NCI-H2081 (cell line): Measurements from ENCODE around the gene ST14.

ENCODE experiments used
- DNase-seq, 2 experiments: peaks; one replicate each; lab custom pipeline; 2025; lab: John Stamatoyannopoulos, UW

The ST14 gene

DNA sequence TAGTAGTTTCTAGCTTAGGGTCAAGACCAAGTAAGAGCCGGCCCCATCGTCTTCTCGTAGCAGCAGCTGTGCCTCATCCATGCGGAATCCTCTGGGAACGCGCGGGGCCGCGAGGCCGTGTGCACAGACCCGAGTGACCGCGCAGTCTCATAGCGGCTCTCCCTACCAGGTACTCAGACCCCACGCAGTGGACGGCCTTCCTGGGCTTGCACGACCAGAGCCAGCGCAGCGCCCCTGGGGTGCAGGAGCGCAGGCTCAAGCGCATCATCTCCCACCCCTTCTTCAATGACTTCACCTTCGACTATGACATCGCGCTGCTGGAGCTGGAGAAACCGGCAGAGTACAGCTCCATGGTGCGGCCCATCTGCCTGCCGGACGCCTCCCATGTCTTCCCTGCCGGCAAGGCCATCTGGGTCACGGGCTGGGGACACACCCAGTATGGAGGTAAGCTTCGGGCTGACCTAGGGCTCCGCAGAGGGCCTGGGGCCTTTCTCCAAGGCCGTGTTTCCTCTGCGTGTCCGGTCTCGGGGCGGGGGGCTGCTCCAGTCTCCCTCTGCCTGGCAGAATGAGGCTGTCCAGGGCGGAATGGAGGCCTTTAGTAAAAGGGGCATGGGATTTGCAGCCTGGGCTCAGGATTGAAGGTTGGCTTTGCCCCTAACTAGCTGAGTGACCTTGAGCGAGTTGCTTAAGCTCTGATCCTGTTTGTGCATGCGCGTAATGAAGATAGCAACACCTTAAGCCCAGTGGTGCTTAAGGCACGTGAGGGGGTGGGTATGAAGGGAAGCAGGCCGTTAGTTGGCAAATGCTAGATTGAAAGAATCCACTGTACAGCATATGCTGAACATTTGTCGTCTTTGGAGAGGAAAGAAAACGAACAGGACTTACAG, 48.9 kb downstream of the ST14 start:
- DNase-seq: no peak

DNA sequence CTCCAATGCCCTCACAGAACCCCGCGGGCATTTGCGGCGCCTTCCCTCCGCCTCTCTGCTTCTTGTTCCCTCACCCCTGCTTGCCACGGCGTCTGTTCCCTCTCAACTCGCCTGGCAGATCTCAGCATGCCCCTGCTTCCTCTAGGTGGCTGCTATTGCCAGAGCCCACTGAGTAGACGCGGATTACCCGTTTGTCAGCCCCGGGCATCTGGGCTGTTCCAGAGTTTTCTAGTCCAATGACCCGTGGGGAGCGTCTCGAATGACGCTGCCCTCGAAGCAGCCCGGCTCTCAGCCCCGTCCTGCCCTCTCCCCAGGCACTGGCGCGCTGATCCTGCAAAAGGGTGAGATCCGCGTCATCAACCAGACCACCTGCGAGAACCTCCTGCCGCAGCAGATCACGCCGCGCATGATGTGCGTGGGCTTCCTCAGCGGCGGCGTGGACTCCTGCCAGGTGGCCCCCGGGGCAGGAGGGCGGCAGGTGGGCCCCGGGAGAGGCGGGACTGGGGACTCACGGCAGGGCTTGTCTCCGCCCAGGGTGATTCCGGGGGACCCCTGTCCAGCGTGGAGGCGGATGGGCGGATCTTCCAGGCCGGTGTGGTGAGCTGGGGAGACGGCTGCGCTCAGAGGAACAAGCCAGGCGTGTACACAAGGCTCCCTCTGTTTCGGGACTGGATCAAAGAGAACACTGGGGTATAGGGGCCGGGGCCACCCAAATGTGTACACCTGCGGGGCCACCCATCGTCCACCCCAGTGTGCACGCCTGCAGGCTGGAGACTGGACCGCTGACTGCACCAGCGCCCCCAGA, 49.7 kb downstream of the ST14 start:
- no peak for DNase-seq

DNA sequence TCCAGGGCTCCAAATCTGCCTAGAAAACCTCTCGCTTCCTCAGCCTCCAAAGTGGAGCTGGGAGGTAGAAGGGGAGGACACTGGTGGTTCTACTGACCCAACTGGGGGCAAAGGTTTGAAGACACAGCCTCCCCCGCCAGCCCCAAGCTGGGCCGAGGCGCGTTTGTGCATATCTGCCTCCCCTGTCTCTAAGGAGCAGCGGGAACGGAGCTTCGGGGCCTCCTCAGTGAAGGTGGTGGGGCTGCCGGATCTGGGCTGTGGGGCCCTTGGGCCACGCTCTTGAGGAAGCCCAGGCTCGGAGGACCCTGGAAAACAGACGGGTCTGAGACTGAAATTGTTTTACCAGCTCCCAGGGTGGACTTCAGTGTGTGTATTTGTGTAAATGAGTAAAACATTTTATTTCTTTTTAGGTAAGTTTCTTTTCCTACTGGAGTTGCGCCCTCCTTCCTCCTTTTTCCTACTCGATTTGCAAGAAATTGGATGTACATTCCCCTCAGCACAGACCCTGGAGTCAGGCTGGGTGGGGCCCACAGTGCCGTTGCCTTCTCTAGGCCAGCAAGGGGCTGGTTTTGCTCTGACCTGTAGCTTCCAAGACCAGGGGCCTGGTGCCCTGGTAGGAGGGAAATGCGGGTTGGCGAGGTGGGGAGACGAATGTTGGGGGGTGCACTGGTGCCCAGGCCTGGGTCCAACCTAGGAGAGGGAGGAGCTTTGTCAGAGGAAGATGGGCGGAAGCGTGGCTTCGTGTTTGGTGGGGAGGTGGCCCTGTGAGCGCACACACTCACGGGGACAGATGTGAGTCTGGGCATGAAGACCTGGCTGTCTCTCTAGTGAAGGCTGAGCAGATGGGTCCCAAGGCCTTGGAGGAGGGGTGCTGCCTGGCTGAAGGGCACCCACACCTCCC, 50.6 kb downstream of the ST14 start:
- DNase-seq: no peak

DNA sequence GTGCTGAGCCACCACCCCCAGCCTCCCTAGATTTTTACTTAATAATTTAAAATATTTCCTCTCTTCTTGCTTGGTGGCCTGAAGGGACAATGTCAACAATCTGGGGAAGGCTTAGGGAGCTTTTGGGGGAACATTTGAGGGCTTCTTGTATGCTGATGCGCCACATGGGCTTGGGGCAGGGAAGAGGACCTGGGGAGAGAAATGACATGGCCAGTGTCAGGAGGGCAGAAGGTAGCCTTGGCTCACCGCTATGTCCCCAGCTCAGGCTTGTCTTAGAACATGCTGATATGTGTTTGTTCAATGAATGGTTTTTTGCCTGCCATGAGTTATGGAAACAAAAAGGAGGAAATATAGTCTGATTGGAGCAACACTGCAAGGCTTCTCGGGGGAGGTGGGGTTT, 51.6 kb downstream of the ST14 start:
- no peak for DNase-seq

DNA sequence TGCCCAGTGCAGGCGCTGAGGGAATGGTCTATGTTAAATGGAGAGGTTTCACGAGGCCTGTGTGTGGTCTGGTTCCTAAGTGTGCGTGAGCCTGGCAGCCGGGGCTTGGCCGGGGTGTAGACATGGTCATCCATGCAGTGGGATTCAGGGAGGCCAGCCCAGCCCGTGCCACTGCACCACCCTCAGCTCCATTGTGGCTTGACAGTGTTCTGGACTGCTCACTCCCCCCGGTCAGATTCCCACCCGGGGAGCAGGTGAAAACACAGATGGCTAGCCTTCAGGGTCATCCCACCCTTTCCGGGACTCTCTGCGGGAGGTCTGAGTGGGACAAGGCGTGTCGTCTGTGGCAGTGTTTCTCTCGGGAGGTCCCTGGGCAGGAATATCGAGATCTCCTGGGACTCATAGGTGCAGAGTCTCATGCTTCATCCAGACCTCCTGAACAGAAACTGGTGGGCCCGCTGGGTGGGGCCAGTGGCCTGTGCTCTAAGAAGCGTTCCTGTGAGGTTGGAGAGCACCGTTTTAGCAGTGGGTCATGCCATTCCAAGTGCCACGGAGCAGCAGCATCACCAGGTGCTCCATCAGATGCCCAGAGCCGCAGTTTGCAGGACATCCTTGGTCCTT, 52.3 kb downstream of the ST14 start:
- DNase-seq: no peak

DNA sequence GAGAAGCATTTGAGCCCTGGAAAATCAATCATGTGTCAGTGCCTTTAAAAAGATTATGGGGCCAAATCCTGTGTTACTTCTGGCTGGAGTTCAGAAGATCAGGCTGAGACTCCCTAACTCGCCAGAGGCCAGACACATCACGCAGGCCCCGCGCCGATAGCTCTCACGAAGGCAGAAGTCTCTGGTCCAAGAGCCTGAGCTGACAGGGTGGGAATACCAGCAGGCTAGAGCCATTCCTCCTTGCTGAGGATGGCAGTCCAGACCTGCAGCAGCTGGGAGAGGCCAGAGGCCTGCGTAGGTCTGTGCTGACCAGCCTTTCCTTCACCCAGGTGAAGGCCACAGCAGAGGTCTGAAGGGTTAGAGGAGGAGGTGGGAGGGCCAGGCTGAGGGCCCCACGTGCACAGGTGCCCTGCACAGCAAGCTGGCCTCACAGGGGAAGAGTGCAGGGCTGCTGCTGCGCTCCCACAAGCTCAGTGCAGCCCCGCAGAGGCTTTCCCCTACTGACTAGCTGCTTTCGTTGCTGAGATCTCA, 52.9 kb downstream of the ST14 start:
- DNase-seq: no peak

DNA sequence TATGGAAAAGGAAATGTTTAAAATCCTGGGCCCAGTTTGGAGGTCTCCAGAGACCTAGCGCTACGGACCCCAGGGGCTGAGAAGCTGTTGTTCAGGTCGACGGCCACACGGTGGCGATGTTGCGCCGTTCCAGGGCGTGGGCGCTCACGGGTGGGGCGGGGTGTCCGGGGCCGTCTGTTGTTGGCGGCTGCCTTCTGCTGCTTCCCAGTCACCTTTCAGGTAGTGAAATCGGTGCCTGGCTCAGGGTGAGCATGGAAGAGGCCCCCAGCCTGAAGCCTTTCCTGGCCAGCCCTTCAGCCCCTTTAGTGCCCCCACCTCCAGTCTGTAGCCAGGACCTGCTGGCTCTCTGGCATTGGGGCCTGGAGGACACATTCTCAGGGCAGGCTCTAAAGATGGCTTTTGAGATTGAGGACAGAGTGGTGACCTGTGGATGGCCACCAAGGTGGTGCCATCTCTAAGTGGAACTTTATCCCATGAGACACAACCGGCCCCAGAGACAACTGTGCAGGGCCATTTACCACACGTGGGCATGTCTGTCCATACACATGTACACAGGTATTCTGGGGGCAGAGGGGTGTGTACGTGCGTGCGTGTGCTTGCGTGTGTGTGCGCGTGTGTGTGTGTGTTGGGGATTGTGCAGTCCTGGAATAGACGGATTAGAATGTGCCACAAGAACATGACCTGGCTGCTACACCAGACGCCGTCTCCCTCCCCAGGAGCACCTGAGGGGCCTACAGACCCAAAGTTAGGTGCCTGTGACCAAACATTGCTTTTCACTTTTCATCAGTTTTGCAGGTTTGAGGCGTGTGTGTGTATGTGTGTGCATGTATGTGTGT, 53.8 kb downstream of the ST14 start:
- DNase-seq: peak; percentile 48 to 56

DNA sequence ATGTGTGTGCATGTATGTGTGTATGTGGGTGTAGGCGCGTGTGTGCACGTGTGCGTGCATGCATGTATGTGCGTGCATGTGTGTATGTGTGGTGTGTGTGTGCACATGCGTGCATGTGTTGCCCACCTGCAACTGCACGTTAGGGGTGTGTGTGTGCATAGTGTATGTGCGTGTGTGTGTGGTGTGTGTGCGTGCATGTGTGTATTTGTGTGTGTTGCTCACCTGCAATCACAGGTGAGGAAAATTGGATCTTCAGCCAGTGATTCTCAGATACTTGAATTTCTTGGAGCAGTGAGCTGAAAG, 54.3 kb downstream of the ST14 start:
- no peak for DNase-seq

DNA sequence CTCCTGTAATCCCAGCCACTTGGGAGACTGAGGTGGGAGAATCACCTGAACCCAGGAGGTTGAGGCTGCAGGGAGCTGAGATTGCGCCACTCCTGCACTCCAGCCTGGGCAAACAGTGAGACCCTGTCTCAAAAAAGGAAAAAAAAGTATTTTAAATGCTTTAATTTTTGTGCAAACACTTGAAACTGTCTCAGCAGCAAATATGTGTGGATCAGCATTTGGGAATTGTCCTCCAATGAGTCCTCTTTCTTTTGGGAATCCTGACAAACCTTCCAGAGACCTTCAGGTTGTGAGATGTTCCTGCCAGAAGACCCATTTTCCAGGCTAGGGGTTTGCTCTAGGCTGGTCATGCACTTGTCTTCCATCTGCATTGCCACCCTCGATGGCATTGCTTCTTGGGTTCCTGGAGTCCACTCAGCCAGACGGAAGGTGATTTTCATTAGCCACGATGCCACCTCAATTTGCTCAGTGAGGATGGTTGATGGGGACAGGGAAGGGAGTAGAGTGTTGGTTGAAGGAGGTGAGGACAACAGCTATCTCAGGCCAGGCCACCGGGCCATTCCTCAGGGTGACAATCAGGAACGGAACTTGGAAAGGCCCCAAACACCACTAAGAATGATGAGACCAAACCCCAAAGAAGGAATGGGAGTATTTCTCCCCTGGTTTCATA, 55.4 kb downstream of the ST14 start:
- no peak for DNase-seq

DNA sequence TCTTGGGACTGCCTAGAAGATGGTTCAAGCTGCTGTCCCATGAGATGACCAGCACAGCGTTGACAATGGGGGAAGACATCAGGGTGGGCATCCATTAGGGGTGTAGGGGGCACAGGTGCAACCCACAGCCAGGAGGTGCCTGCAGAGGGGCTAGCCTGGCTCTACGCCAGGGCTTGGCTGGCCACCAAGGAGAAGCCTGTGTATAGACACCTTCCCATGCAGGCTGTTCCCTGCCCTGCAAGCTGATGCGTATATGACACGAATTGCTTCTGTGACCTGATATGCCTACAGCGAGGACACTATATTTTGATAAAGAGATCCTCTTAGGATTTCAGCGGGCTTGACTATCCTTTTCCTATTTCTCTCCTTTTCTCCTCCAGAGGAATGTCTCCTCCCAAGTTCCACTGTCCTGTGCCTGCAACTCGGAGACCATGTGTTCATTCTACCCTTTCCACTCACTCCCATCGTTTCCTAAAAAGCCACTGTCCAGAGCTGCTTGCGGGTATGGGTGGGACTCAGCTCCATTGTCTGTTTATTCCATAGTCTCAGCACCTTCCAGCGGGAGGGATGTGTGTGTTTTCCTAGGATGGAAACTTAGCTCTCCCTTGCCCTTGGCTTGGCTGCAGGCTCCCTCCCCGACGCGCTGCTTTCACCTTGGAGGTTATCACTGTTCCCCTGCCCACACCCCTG, 56.1 kb downstream of the ST14 start:
- no peak for DNase-seq

DNA sequence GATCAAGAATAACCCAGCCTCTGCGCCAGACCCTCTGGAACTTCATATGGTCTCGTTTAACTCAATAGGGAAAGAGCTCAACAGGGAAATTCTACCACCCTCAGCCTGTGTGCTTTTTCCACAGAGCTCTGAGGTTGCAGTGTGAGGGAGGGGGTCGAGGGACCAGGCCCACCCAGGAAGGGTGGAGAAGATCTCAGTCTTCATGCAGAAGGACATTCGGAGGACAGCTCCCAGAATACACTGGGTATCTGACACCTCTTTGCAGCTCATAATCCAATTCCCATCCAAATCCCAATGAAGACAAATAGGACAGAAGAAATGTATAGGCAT, 56.6 kb downstream of the ST14 start:
- no peak for DNase-seq

DNA sequence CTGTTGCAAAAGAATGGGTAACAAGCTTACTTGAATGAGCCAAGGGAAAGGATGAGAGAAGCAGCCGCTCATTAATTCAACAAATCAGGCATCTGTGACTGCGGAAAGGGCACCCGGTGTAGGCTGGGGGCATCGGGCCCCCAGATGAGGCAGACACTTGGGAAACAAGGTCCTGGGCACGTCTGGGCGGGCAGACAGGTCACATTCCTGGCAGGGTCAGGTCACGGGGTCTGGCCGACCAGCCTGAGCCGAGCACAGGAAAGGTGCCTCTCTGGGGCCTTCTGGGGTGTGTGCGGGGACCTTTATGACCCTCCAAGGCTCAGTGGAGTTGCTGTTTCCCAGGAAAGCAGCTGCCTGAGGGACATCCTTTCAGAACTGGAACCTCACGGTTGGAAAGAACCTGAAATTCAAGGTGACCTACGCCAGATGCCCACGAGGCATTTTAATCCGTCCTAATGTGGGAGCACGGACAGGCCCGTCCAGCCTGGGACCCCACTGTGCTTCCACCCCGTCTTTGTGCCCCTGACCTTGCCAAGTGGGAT, 57.1 kb downstream of the ST14 start:
- DNase-seq: no peak

DNA sequence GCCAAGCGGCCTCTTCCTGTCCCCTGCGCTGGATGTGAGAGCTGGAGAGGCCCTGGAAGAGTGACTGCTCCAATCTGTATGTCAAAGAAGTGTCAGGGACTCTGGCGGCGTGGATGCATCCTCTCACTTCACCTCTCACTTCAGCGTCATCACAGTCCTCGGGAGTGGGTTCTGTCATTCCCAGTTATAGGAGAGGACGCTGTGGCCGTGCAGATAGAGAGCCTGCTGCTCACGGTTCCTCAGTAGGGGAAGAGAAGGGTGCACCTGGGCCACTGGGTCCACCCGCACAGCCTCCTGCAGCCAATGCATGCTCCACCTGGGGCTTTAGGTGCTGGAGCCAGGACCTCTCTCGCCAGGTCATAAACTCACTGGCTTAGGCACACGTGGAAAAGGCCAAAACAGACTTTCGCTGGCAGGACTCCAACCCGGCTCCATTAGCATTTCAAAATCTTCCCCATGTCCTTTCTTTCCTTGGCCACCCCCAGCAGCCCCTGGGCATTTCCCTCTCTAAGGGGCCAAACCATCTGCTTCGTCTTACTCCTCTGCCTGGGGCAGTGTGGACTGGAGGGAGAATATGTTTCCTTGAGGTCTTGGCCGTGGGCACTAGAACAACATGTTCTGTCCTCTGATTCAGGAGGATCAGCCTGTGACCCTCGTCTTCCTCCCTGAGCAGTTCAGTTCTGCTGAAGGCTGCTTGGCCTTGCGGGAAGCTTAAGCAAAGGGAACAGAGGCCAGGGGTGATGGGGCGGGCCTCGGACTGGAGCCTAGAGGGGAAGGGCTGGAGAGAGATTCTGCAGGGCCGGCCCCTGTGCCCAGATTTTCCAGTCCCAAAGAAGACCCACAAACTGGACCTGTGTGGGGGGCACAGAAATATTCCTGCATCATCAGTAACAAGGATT, 57.8 kb downstream of the ST14 start:
- no peak for DNase-seq

DNA sequence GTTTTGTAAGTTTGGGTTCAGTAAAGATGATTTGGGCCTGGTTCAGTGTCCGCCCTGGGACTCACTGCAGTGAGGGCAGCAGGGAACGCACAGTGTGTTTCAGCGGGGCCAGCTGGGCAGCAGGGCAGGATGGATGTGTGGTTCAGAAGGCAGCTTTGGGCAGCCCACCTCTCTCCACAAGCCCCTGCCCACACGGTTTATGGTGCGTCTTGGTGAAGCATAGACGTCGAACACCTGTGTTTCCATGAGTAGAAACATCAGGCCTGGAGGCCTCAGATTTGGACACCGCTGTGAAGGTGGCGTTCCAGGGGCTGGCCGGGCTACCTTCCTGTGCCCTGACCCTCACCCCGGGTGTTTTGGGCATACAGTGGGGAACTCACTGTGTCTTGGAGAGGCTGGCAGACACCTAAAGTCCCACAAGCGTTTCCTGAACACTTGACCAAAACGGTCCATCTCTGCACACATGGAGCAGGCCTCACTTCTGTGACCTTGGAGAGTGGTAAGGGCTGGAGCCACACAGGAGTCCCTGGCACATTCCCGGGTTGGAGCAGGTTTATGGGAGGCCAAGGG, 59.0 kb downstream of the ST14 start:
- DNase-seq: no peak

DNA sequence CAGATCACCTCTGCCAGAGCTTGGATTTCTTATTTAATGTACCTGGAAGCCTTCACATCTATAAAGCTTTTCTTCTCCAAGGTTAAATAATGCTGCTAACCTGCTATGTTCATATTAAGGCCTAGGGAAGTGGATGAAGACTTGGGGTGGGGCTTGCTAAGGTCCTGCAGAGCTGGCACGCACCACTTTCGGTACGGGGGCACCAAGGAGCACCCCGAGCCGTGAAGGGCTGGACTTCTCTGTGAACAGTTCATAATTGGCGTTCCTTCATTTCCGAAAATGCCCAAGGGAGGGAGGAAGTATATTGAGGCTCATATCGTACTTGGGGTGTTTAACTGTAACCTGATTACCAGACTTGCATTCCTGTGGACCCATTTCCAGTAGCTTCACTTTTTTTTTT, 59.6 kb downstream of the ST14 start:
- no peak for DNase-seq

DNA sequence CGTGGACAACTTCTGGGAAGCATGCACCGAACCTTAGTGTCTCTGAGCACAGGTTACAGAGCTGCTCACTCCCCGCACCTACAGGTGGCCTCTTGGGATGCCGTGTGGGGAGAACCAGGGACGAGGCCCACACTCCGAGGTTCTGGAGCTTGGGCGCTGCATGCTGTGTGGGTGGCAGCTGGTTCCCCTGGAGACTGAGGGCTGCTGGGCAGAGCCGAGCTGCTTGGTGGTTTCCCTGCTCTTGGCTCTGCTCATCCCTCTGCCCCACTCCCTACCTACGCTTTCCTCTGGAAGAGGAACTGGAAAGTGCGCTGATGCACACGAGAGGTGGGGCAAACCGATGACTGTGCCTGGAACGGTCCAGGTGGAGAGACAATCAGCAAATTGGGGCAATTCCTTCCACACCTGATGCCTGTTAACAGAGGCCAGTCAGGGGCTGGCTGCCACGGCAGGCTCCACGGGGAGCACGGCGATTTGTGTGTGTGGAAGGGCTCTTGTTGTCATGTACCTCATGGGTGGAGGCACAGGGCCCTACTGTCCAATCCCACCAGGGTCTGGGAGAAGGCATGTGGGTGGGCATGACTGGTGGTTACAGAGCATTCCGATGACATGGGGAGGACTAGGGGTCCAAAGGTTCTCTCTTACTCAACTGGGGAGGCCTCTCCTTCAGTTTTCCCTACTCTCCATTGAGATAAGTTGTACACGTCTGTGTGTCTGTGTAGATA, 60.9 kb downstream of the ST14 start:
- DNase-seq: no peak

DNA sequence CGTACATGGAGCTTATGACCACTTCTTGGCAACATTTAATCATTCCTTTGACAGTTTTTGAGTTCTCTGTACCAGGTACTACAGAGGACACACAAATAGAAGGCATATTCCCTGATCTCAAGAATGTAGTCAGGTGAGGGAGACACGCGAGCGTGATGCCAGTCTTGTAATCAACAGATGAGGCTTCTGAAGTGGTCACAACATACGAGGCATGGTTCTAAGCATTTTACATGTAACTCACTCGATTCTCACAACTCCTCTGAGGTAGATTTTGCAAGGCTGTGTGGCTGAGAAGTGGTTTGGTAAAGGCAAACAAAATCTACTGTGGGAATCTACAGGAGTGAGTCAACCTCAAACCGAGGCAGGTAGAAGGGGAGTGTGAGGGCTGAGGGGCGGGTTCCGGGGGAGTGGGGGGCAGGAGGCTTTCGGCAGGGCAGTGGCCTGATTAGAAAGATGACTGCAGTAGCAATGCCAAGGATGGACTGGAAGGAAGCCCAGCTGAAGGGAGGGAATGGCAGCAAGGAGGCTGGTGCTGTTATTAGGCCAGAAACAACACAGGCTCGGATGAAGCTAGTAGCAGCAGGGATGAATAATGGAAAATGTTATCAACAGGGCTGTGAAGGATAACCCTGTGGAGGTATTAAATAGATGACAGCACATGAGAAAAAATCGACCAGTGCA, 63.8 kb downstream of the ST14 start:
- DNase-seq: no peak
